ENCODE results near the gene RNF14.

Gene RNF14

DNA sequence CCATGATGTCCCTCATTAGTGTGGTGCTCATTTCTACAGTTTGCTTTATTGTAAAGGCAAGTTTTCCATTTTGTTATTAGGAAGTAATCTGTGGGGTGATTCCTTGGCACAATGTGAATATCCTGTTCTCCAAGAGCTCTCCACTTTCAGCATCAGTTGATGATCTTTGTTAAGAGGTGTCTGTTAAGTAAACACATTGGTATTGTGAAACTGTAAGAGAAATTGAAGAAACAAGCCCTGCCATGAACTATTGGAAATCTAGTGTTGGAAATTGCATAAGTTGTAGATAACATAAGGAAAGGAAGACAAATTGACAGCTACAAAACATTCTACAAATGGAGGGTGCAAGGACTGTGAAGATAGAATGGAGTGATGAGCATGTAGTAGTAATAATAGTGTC lies 17.2 kb downstream of the RNF14 start:
- DNase-seq = no peak

DNA sequence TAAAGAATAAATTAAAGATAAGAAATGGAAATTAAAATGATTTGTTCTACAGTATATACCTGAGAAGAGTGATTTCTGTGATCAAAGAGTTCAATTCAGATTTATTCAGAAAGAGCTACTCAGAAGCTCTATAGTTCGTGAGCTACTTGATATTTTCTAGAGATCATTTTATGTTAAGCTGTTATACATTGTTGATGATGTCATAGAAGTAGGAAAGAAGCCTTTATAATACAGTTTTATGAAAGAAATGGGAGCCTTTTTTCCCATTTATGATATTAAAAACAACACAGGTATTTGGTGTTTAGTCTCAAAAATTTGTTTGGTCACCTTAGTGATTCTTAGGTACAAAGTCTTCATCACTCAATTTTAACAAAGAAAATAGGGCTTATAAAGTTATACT lies 20.8 kb downstream of the RNF14 start:
- DNase-seq = no peak

GRCh38 chr5:141992349-141992963 lies 23.6 kb downstream of the RNF14 start:
- peak; percentile 80 for DNase-seq

- DNase-seq = no peak
Measured at GRCh38 chr5:141994511-141995136, 25.7 kb downstream of the RNF14 start.

DNA sequence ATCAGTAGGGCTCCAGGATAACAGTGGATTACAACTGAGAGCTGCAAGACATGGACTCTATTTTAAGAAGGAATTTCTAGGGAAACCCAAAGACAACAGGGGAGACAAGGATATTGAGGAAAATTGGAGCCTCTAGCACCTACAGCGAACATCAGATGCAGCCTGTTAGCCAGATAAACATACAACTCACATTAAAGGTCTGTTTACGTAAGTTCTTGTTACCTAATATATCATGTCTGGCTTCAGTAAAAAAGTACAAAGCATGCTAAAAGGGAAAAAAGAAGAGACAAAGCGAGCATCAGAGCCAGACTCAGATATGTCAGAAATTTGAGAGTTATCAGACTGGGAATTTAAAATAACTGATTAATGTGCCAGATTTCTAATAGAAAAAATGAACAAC lies 26.8 kb downstream of the RNF14 start:
- no peak for DNase-seq

DNA sequence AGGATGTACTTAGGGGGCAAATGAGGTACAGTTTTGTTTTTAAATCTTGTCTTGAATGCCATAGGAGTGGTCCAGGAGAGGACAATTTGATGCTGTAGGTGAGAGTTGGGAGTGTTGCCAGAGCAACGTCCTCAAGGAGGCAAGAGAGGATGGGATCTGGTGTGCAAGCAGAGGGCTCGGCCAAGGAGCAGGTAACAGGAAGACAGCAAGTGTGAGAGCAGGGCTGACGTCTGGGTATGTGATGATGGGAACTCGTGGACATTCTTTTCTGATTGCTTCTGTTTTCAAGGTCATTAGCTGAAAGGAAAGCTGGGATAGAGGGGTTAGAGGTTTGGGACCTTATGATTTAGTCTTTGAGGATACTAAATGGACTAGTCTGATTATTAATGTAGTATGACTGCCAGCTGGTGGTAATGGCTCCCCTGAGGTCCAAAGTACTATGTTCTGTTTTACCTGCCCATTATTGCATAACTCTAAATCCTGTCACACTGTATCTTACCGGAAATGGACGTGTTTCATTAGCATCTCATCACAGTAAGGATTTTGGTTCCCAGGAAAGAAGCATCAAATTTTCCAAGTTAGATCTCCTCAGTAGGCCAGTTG lies 28.6 kb downstream of the RNF14 start:
- no peak for DNase-seq

GRCh38 chr5:142000173-142000572 lies 31.3 kb downstream of the RNF14 start:
- no peak for DNase-seq

DNA sequence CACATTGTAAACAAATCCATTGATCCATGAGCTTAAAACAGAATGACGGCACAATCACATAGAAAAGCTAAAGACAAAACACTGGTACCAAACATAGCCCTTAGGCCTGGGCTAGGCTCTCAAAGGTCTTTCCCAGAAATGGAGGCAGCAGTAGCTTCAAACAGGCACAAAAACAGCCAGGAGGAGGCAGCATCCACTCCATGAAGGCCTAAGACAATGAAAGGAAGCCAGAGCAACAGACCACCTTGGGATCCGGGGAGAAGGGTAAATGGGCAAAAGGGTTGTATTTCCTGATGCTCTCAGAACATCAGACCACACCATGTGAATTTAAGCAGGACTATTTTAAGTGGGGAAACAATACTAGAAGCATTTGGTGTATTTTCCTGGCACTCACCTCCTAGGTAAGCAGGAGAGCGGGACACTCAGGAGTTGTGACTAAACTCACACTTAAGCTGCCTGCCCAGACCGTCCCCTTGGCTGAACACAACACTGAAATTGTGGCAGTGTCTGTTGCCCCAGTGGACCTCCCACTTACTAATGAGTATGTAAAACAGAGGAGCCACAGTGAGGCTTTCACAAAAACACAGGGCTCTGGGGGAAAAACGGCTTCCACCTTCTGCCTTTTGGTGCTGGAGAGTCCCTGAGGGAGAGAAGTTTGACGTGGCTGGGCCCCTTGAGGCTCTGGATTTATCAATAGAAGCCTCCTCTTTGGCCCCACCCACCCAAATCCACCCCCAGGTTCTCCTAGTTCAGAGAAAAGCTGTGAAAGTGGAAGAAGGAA lies 32.0 kb downstream of the RNF14 start:
- no peak for DNase-seq

DNA sequence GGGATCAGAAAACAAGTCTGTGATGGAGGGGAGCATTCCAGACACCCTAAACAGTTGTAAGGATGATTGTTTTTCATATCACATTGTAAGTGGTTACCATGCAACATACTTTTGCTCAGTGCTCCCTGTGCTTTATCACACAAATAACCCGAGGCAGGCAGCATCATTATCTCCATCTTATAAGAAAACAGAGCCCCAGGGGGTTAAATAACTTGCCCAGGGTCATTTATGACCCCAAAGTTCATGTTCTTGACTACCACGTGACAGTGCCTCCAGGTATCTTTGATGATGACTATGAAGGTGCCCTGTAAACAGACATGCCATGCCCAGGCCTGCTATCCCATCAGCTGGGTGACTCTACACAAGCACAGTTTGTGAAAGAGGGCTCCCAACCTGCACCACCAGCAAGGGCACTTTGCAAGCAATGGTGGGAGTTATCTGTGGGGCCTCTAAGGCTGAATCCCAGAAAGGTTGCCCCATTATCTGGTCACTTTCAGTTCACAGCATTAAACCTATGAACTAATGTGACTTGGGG lies 34.4 kb downstream of the RNF14 start:
- no peak for DNase-seq

- DNase-seq = no peak
Measured at GRCh38 chr5:142006363-142007236, 37.7 kb downstream of the RNF14 start.

DNA sequence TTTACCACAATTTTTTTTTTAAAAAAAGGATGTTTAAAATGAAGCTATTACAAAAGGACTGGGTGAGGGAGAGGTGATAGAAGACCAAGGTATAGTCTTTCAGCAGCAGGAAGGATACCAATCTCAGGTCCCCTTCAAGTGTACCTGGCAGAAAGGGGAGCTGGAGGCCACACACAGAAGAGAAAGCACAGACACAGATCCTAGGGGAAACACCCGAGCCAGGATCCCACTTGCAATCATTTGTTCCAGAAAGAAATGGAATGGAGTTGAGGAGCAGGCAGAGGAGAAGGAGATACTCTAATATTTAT lies 38.3 kb downstream of the RNF14 start:
- no peak for DNase-seq

DNA sequence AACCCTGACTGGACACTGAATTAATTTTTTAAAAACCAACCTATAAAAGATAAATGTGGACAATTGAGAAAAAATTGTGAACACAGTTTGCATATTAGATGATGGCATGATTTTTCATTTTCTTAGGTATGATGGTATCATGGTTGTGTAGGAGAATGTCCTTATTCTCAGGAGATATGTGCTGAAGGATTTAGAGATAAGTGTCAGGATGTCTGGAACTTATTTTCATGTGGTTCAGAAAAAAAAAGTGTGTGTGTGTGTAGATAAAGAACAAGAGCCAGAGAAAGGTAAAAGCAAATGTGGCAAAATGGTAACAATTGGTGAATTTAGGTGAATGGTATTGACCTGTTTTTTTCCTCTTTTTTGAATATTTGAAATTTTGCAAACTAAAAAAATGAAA lies 39.9 kb downstream of the RNF14 start:
- no peak for DNase-seq

- no peak for DNase-seq
Measured at GRCh38 chr5:142009886-142010285, 41.0 kb downstream of the RNF14 start.

- no peak for DNase-seq
Measured at GRCh38 chr5:142011572-142012185, 42.8 kb downstream of the RNF14 start.

GRCh38 chr5:142012186-142012785 lies 43.4 kb downstream of the RNF14 start:
- DNase-seq = peak; percentile 35

DNA sequence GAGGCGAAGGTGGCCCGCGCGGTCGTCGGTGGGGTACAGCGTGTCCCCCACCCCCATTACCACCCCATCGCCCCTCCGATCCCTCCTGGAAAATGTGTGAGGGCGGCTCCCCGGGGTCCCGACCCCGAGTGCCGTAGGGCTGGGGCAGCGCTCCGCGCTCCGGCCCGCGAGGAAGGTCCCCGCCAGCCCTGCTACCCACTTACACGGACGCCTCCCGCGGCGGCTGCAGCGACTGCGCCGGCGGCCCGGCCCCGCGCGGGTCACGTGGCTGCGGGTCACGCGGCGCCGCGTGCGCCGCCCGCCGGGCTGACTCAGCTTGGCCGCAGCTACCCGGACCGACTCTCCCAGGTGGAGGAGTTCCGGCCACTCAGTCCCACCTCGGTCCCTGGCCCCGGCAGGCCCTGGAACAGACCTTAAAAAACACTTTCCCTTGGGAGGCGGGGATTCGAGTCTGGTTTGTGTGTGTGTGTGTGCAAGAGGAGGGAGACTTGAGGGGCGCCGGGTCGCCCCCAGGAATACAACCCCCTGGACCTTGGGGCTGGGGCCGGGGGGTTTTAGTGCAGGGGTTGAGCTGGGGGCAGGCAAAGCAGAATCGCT lies 44.0 kb downstream of the RNF14 start, which contains the start of gene GNPDA1:
Gene GNPDA1 (minus strand): TSS at position 236 of the 597 bp plus-strand sequence. CDS start 992 bp downstream, outside the sequence.
- peak; percentile 62 for DNase-seq

DNA sequence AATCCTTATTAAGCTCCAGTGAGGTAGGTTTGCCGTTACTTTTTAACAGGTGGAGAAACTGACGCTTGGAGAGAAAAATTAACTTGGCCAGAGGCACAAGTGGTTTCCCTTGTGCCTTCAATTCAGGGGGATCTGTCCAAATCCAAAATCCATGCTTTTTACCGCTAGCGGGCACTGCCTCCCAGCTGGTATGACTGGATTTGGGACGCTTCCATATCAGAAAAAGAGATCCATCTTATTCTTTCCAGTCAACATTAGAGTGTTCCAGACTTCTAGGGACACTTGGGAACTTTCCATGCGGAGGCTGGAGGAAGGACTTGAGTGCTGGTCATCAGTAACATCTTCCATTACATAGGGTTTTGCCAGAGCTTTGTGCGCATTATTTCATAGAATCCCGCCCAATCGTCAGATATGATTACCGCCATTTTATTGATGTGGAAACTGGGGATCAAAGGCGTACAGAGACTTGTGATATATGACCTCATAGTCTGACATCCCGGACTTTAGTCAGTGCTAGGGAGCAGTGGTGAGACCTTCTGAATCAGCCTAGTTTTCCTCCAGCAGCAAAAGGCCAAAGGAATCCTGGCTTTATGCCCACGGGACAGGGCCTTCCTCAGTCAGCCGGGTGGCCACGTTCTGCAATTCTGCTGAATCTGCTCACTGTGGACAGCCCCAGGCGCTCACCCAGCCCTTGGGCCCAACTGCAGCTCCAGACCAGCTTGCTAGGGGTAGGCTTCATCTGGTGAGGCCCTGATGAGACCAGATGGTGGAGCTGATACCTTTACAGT lies 45.0 kb downstream of the RNF14 start:
- DNase-seq = no peak

GRCh38 chr5:142014911-142015584 lies 46.1 kb downstream of the RNF14 start:
- peak; percentile 27 for DNase-seq

- peak; percentile 23 for DNase-seq
Measured at GRCh38 chr5:142015781-142016533, 47.1 kb downstream of the RNF14 start.

Data from activated gamma-delta T cell treated with Interleukin-2 at 50 U/mL for 16 hours (primary cell).